Esophagus muscularis mucosa (tissue), 4 donors: Measurements from ENCODE around the gene PFDN4. TPM values are rescaled to one million over a fixed set of nuclear protein-coding genes. Genes with fewer than 3 reads are reported as not detected.

Source experiments
- DNase-seq: peaks from one replicate; pipeline ENCODE4 v3.0.0-alpha.2; 2017; ENCODE audit errors: extremely low spot score
- H3K27ac ChIP-seq, 4 donors: fragments of 200-600 bp; sonication (generic); replicated peaks in 1 of 4; 1 replicate in 3 of 4; 2 replicates in 1 of 4; pipeline ENCODE4 v1.5.1; 2016 to 2019; ENCODE audit warnings: mild to moderate bottlenecking in 1 of 4
- H3K27me3 ChIP-seq, 4 donors: fragments of 200-600 bp; sonication (generic); one replicate each; pipeline versions ENCODE4 v1.5.1 to v1.6.0; 2016 to 2019
- H3K36me3 ChIP-seq, 4 donors: fragments of 200-600 bp; sonication (generic); one replicate each; pipeline ENCODE4 v1.5.1; 2016 to 2019
- H3K4me1 ChIP-seq, 4 donors: fragments of 200-600 bp; sonication (generic); one replicate each; pipeline ENCODE4 v1.5.1; 2016 to 2019
- H3K4me3 ChIP-seq, 4 donors: fragments of 200-600 bp; sonication (generic); 1 replicate in 2 of 4; 2 replicates in 2 of 4; pipeline ENCODE4 v1.5.1; 2016 to 2019; ENCODE audit warnings: mild to moderate bottlenecking in 4 of 4, moderate library complexity in 1 of 4
- H3K9me3 ChIP-seq, 4 donors: fragments of 200-600 bp; sonication (generic); 1 replicate in 3 of 4; 2 replicates in 1 of 4; pipeline ENCODE4 v1.5.1; 2016 to 2019
- EP300 ChIP-seq: sonication (generic); formaldehyde crosslinking; IDR thresholded peaks from one replicate; pipeline ENCODE4 v1.6.1; 2017; ENCODE audit warnings: antibody characterized with exemption
- POLR2A ChIP-seq: fragments of 450-650 bp; IDR thresholded peaks from one replicate; pipeline ENCODE4 v1.6.1; 2017; ENCODE audit warnings: antibody characterized with exemption, moderate library complexity, mild to moderate bottlenecking, low read depth
- POLR2AphosphoS5 ChIP-seq, 2 donors: sonication (generic); formaldehyde crosslinking; IDR thresholded peaks; one replicate each; pipeline ENCODE4 v1.6.1; 2017; ENCODE audit warnings: antibody characterized with exemption in 2 of 2
- WGBS: methylation state at CpG from one replicate; pipeline ENCODE4 v1.1.5; 2018; 5-methylcytosine and 5-hydroxymethylcytosine counted together
- intact Hi-C: fragments of 100-400 bp; cut with DNase I; formaldehyde crosslinking; loops from one replicate; pipeline ENCODE4 v1.15.1; 2023
- total RNA-seq, 4 donors: library from RNA; depleted of rRNA; stranded (reverse); fragments of >200 nt; gene quantifications; one replicate each; pipeline versions ENCODE4 v1.1.0 to v1.2.1, GENCODE V29; 2016
- TF ChIP-seq, protein P1 (sequence below), 3 experiments: fragments of 200-600 bp in 2 of 3; fragments of 450-650 bp in 1 of 3; sonication (generic) in 2 of 3; IDR thresholded peaks; one replicate each; pipeline ENCODE4 v1.5.1; 2017 to 2019; ENCODE audit warnings: antibody characterized with exemption in 3 of 3, mild to moderate bottlenecking in 2 of 3, moderate library complexity in 1 of 3

Gene PFDN4
- total RNA-seq, 4 donors from 2014 or later = 43.2 to 96.8 (median 58.7) TPM

DNA sequence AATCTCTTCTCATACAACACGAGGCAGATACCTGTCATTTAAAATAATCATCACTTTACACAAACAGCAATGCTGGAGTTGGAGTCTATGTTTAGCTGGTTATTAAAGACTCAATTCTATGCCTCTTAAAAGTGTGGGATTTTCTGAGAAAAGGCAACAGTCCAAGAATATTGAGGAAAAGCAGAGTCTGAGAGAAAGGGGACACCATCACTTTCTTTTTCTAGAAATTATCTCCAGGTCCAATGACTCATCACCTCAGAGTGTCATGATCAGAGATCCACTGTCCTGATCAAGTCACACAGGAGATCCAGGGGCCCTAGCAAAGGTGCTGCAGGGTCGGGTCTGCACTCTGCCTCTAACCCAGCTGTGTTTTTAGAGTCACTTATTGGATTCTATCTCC, 42.1 kb upstream of the PFDN4 start:
- 30% methylated on average over 2 of the region's 2 CpGs for WGBS
- intact Hi-C loops = no loop called here
- no peak overlapping the region for H3K27ac ChIP-seq
- no peaks in the 10 kb centered on the region for H3K4me1 ChIP-seq
- no peaks in the 10 kb centered on the region for H3K36me3 ChIP-seq
- no peak for DNase-seq
- H3K9me3 ChIP-seq = no peaks in the 10 kb centered on the region
- H3K27me3 ChIP-seq = peaks cover 0 to 59% (median 4%) of the 10 kb centered on the region in 4 donors
- no peak overlapping the region for H3K4me3 ChIP-seq
- TF ChIP-seq, protein P1, sequence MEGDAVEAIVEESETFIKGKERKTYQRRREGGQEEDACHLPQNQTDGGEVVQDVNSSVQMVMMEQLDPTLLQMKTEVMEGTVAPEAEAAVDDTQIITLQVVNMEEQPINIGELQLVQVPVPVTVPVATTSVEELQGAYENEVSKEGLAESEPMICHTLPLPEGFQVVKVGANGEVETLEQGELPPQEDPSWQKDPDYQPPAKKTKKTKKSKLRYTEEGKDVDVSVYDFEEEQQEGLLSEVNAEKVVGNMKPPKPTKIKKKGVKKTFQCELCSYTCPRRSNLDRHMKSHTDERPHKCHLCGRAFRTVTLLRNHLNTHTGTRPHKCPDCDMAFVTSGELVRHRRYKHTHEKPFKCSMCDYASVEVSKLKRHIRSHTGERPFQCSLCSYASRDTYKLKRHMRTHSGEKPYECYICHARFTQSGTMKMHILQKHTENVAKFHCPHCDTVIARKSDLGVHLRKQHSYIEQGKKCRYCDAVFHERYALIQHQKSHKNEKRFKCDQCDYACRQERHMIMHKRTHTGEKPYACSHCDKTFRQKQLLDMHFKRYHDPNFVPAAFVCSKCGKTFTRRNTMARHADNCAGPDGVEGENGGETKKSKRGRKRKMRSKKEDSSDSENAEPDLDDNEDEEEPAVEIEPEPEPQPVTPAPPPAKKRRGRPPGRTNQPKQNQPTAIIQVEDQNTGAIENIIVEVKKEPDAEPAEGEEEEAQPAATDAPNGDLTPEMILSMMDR (IDR thresholded peaks at IDR 0.05) = no peak
- TF ChIP-seq EP300 (no peak), POLR2AphosphoS5 (IDR thresholded peaks at IDR 0.05) (no peak), POLR2A (no peak)

DNA sequence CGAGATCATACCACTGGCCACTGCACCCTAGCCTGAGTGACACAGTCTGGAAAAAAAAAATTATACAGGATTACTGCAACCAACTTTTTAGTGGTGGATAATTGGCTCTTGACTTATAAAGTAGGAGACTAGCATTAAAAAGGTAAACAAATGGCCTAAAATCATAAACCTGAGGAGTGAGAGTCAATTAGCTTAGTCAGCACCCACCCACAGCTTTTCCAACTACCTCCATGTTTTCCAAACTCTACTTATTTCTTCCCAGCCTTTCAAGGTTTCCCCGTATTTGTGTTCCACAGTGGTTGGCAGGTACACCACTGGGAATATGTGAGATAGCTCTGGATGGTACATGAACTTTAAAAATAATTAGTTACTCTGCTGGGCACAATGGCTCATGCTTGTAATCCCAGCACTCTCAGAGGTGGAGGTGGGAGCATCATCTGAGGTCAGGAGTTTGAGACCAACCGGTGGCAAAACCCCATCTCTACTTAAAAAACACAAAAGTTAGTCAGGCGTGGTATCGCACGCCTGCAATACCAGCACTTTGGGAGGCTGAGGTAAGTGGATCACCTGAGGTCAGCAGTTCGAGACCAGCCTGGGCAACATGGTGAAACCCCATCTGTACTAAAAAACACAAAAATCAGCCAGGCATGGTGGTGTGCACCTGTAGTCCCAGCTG, 40.8 kb upstream of the PFDN4 start:
- 89% methylated on average over 7 of the region's 7 CpGs for WGBS
- H3K27ac ChIP-seq = no peak overlapping the region
- intact Hi-C loops = no loop called here
- no peaks in the 10 kb centered on the region for H3K4me1 ChIP-seq
- H3K27me3 ChIP-seq = peaks cover 0 to 65% (median 4%) of the 10 kb centered on the region in 4 donors
- no peak overlapping the region for H3K4me3 ChIP-seq
- no peak for DNase-seq
- H3K9me3 ChIP-seq = no peaks in the 10 kb centered on the region
- TF ChIP-seq POLR2A (no peak), POLR2AphosphoS5 (IDR thresholded peaks at IDR 0.05) (no peak), EP300 (no peak)
- TF ChIP-seq, protein P1 (IDR thresholded peaks at IDR 0.05) = no peak
- no peaks in the 10 kb centered on the region for H3K36me3 ChIP-seq

DNA sequence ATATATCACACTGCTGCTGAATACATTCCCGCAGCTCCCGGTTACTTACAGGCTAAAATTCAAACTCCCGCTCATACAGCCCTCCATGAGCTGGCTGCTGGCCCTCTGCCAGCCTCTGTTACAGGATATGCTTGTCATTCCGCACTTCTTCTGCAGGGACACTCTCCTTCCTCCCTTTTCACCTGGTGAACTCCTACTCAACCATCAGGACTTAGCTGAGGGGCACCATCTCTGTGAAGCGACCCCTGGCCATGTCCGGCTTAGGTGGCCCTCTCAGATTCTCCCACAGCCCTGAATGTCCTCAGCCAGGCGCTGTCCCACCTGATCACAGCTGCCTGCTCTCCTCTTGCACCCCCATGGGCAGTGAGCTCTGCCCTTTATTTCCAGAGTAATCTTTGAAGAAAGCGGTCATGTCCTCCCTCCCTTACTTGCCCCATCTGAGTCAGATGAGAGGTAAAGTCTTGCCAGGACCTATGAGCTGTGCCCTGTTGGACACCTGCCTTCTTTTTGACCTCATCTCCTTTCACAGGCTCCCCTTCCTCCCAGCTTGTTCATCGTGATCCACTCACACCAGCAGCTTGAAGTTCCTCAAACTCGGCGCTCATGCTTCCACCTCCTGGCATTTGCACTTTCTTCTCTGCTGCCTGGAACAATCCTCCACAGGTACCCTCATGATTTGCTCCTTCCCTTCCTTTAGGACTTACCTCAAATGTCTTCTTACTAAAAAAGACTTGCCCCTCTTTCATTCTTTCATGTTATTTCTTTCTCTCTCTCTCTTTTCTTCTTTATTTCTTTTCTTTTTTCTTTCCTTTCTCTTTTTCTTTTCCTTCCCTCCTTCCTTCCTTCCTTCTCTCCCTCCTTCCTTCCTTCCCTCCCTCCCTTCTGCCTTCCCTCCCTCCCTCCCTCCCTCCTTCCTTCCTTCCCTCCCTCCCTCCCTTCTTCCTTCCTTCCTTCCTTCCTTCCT, 39.7 kb upstream of the PFDN4 start:
- TF ChIP-seq EP300 = no peak
- TF ChIP-seq, protein P1 (IDR thresholded peaks at IDR 0.05) = no peak
- no peak for TF ChIP-seq POLR2A
- Histone ChIP-seq H3K27ac (no peak overlapping the region), H3K9me3 (no peaks in the 10 kb centered on the region), H3K36me3 (no peaks in the 10 kb centered on the region), H3K4me1 (peaks cover 2 to 9% (median 5%) of the 10 kb centered on the region in 4 donors), H3K4me3 (no peak overlapping the region), H3K27me3 (peaks cover 0 to 75% (median 10%) of the 10 kb centered on the region in 4 donors)
- 62% methylated on average over 11 of the region's 11 CpGs for WGBS
- no peak for DNase-seq
- intact Hi-C loops = no loop called here

DNA sequence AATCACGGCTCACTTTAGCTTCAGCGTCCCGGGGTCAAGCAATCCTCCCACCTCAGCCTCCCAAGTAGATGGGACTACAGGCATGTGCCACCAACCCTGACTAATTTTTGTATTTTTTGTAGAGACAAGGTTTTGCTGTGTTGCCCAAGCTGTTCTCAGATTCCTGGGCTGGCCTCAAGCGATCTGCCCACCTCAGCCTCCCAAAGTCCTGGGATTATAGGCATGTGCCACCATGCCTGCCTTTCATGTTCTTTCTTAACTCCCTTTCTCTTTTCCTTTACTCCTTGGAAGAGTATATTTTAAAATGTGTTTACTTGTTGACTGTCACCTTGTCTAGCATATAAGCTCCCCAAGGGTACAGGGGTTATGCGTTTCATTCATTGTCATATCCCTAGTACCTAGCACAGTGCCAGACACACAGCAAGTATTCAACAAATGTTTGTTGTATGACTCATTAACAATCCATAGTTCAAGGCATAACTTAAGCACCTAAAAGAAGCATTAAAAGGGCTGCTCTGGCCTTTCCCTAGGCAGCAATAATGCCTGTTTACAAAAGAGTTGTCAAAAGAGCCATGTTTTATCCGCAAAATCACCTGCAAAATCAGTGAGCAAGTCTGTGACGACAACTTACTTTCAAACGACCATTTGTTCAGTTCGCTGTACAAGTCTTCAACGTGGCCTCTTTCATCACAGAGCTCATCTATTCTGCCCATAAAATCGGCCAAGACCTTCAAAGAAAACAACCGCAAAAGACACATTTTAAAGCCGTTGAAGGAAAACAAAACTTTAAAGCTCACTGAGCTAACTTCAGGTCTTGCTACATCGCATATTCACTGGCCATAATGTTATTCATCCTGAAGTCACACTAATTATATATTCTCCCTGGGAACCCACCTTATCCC, 38.7 kb upstream of the PFDN4 start:
- peaks cover 0 to 80% (median 18%) of the 10 kb centered on the region in 4 donors for H3K27me3 ChIP-seq
- H3K36me3 ChIP-seq = no peaks in the 10 kb centered on the region
- DNase-seq = no peak
- H3K9me3 ChIP-seq = no peaks in the 10 kb centered on the region
- TF ChIP-seq POLR2AphosphoS5 (IDR thresholded peaks at IDR 0.05) (no peak), EP300 (no peak), POLR2A (no peak)
- TF ChIP-seq, protein P1 (IDR thresholded peaks at IDR 0.05) = no peak
- intact Hi-C loops = no loop called here
- H3K4me3 ChIP-seq = no peak overlapping the region
- 72% methylated on average over 14 of the region's 14 CpGs for WGBS
- no peak overlapping the region for H3K27ac ChIP-seq
- peaks cover 11 to 19% (median 15%) of the 10 kb centered on the region in 4 donors for H3K4me1 ChIP-seq
